ENCODE measurements around the gene FBXO33.
"Not testable (repeated sequence)": the region's sequence is repeated elsewhere in the genome, so short reads cannot be mapped to it uniquely, and the experiment has no call there.

- not testable (repeated sequence) for TF ChIP-seq CTCF (IDR thresholded peaks at IDR 0.05; ENCODE audit: low read length); EZH2phosphoT487 (IDR thresholded peaks at IDR 0.05; ENCODE audit: low read length); EZH2 (optimal IDR thresholded peaks at IDR 0.05; ENCODE audit: low read depth, low read length)
Measured at GRCh38 chr14:39361556-39361955, 70.7 kb downstream of the FBXO33 start.

All from MM.1S (cell line).